Panc1 (cell line): ENCODE results near the gene U2AF1L4.

ENCODE experiments used
- POLR2AphosphoS5 ChIP-seq: IDR thresholded peaks from 2 replicates; pipeline ENCODE4 v1.6.1; 2012; ENCODE audit warnings: mild to moderate bottlenecking, low read depth, low read length, moderate library complexity
- TF ChIP-seq, protein P1 (sequence below): fragments of 450-650 bp; IDR thresholded peaks from 2 replicates; pipeline ENCODE4 v1.5.1; 2017; ENCODE audit warnings: mild to moderate bottlenecking
- TF ChIP-seq, protein P2 (sequence below), 2 experiments: IDR thresholded peaks; 2 replicates each; pipeline ENCODE4 v1.6.1; 2011 to 2012; ENCODE audit warnings: low read depth in 2 of 2, control low read depth in 1 of 2, low read length in 1 of 2, mild to moderate bottlenecking in 1 of 2, moderate library complexity in 1 of 2; ENCODE audit not compliant: insufficient read depth in 1 of 2

DNA sequence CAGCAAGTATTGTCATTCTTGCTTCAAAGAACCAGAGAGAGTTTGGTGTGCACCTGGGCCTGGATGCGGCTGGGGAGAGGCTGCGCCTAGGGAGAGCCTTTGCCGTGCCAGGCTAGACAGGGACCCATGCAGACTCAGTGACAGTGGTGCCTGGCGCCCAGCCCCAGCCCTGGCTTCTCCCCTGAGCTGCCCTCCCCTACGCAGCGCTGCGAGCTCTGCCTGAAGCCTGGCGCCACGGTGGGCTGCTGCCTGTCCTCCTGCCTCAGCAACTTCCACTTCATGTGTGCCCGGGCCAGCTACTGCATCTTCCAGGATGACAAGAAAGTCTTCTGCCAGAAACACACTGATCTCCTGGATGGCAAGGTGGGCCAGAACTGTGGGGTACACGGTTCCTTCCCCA is 15.5 kb downstream of the U2AF1L4 start:
- TF ChIP-seq, protein P1, sequence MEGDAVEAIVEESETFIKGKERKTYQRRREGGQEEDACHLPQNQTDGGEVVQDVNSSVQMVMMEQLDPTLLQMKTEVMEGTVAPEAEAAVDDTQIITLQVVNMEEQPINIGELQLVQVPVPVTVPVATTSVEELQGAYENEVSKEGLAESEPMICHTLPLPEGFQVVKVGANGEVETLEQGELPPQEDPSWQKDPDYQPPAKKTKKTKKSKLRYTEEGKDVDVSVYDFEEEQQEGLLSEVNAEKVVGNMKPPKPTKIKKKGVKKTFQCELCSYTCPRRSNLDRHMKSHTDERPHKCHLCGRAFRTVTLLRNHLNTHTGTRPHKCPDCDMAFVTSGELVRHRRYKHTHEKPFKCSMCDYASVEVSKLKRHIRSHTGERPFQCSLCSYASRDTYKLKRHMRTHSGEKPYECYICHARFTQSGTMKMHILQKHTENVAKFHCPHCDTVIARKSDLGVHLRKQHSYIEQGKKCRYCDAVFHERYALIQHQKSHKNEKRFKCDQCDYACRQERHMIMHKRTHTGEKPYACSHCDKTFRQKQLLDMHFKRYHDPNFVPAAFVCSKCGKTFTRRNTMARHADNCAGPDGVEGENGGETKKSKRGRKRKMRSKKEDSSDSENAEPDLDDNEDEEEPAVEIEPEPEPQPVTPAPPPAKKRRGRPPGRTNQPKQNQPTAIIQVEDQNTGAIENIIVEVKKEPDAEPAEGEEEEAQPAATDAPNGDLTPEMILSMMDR = no peak
- TF ChIP-seq POLR2AphosphoS5 = no peak
- TF ChIP-seq, protein P2, sequence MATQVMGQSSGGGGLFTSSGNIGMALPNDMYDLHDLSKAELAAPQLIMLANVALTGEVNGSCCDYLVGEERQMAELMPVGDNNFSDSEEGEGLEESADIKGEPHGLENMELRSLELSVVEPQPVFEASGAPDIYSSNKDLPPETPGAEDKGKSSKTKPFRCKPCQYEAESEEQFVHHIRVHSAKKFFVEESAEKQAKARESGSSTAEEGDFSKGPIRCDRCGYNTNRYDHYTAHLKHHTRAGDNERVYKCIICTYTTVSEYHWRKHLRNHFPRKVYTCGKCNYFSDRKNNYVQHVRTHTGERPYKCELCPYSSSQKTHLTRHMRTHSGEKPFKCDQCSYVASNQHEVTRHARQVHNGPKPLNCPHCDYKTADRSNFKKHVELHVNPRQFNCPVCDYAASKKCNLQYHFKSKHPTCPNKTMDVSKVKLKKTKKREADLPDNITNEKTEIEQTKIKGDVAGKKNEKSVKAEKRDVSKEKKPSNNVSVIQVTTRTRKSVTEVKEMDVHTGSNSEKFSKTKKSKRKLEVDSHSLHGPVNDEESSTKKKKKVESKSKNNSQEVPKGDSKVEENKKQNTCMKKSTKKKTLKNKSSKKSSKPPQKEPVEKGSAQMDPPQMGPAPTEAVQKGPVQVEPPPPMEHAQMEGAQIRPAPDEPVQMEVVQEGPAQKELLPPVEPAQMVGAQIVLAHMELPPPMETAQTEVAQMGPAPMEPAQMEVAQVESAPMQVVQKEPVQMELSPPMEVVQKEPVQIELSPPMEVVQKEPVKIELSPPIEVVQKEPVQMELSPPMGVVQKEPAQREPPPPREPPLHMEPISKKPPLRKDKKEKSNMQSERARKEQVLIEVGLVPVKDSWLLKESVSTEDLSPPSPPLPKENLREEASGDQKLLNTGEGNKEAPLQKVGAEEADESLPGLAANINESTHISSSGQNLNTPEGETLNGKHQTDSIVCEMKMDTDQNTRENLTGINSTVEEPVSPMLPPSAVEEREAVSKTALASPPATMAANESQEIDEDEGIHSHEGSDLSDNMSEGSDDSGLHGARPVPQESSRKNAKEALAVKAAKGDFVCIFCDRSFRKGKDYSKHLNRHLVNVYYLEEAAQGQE (IDR thresholded peaks at IDR 0.05; ENCODE audit: insufficient read depth in 1 of 2, low read depth in 2 of 2, low read length in 1 of 2) = no peak
